DND-41 (cell line): ENCODE measurements around the gene ETDB.
A peak's percentile ranks its signal among the peaks of the same experiment; 100 is the strongest.

ENCODE experiments used
- EZH2 ChIP-seq: IDR thresholded peaks from 3 replicates; pipeline ENCODE4 v1.6.1; 2012; ENCODE audit warnings: borderline replicate concordance, low read depth, mild to moderate bottlenecking, moderate library complexity, low read length, inconsistent platforms; ENCODE audit not compliant: severe bottlenecking
- TF ChIP-seq, protein P1 (sequence below): IDR thresholded peaks from 2 replicates; pipeline ENCODE4 v1.5.1; 2012; ENCODE audit warnings: borderline replicate concordance, low read length, moderate library complexity, mild to moderate bottlenecking; ENCODE audit not compliant: poor library complexity, severe bottlenecking; ENCODE audit errors: extremely low read depth

DNA sequence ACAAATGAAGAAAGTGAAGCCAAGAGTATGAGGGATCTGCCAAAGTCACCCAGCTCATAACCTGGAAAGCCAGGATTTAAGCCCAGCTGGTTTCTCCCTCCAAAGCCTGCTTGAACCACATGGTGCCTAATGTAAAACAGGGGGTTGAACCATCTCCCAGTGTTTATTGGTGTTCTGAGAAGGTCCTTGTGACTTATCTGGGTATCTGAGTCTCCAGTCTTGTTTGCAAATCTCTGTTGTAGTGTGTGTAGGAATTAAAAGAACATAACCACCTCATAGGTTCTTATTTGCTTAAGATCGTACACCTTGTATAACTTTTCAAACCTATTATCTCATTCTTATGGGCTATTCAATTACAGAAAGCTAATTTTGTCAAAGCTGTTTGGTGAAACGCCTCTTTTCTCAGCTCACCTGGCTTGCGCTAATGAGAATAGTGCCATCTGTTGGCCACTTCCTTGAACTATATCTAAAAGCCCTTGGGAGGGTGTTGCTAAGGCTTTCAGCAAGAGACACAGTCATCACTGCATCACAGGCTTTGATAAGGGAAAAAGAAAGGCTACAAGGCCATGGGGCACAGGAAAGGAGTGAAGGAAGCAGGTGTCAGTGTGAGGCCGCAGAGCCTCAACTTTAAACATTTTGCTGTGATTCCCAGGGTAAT, 34.0 kb downstream of the ETDB start:
- TF ChIP-seq, protein P1, sequence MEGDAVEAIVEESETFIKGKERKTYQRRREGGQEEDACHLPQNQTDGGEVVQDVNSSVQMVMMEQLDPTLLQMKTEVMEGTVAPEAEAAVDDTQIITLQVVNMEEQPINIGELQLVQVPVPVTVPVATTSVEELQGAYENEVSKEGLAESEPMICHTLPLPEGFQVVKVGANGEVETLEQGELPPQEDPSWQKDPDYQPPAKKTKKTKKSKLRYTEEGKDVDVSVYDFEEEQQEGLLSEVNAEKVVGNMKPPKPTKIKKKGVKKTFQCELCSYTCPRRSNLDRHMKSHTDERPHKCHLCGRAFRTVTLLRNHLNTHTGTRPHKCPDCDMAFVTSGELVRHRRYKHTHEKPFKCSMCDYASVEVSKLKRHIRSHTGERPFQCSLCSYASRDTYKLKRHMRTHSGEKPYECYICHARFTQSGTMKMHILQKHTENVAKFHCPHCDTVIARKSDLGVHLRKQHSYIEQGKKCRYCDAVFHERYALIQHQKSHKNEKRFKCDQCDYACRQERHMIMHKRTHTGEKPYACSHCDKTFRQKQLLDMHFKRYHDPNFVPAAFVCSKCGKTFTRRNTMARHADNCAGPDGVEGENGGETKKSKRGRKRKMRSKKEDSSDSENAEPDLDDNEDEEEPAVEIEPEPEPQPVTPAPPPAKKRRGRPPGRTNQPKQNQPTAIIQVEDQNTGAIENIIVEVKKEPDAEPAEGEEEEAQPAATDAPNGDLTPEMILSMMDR, result peak; percentile 66
- TF ChIP-seq EZH2, result no peak
